HEK293T (cell line): ENCODE results near the gene COG4.

Source experiments
- CTCF ChIA-PET: fragments of 350-600 bp; formaldehyde crosslinking; extraction: SDS; loops from one replicate; lab custom pipeline; 2021; ENCODE audit warnings: antibody characterized with exemption, inconsistent platforms; lab: Yijun Ruan, JAX
- POLR2A ChIA-PET: fragments of 350-600 bp; formaldehyde crosslinking; extraction: SDS; loops from one replicate; lab custom pipeline; 2020; ENCODE audit warnings: antibody characterized with exemption, inconsistent platforms; lab: Yijun Ruan, JAX
- DNase-seq: peaks from one replicate; pipeline ENCODE4 v3.0.0; 2012; ENCODE audit warnings: mixed read lengths; ENCODE audit errors: extremely low spot score
- ARNT ChIP-seq: fragments of 450-650 bp; IDR thresholded peaks from 2 replicates; pipeline ENCODE4 v1.6.1; 2017; ENCODE audit warnings: mild to moderate bottlenecking
- BHLHE40 ChIP-seq: fragments of 450-650 bp; IDR thresholded peaks from 2 replicates; pipeline ENCODE4 v1.6.1; 2016; ENCODE audit warnings: mild to moderate bottlenecking, moderate library complexity, borderline replicate concordance
- CTBP1 ChIP-seq: fragments of 450-650 bp; IDR thresholded peaks from 2 replicates; pipeline ENCODE4 v1.6.1; 2016; ENCODE audit warnings: borderline replicate concordance
- ELF4 ChIP-seq: fragments of 450-650 bp; IDR thresholded peaks from 2 replicates; pipeline ENCODE4 v1.6.1; 2017; ENCODE audit warnings: antibody characterized with exemption
- FOXA1 ChIP-seq: fragments of 450-650 bp; IDR thresholded peaks from 2 replicates; pipeline ENCODE4 v1.6.1; 2016; ENCODE audit warnings: mild to moderate bottlenecking
- FOXK2 ChIP-seq: fragments of 450-650 bp; IDR thresholded peaks from 2 replicates; pipeline ENCODE4 v1.6.1; 2016; ENCODE audit warnings: mild to moderate bottlenecking
- FOXM1 ChIP-seq: fragments of 450-650 bp; IDR thresholded peaks from 2 replicates; pipeline ENCODE4 v1.6.1; 2017; ENCODE audit warnings: mild to moderate bottlenecking, borderline replicate concordance
- HDGF ChIP-seq: fragments of 450-650 bp; IDR thresholded peaks from 2 replicates; pipeline ENCODE4 v1.6.1; 2017; ENCODE audit warnings: antibody characterized with exemption, borderline replicate concordance
- L3MBTL2 ChIP-seq: fragments of 450-650 bp; conservative IDR thresholded peaks from 2 replicates; pipeline ENCODE4 v1.6.1; 2016; ENCODE audit warnings: mild to moderate bottlenecking
- LEF1 ChIP-seq: fragments of 450-650 bp; IDR thresholded peaks from 2 replicates; pipeline ENCODE4 v1.6.1; 2017; ENCODE audit warnings: mild to moderate bottlenecking, borderline replicate concordance
- NFRKB ChIP-seq: fragments of 450-650 bp; IDR thresholded peaks from 2 replicates; pipeline ENCODE4 v1.6.1; 2016; ENCODE audit warnings: mild to moderate bottlenecking, moderate library complexity
- PKNOX1 ChIP-seq: fragments of 450-650 bp; IDR thresholded peaks from 2 replicates; pipeline ENCODE4 v1.6.1; 2016
- SP1 ChIP-seq: fragments of 450-650 bp; IDR thresholded peaks from 2 replicates; pipeline ENCODE4 v1.6.1; 2017
- SUZ12 ChIP-seq: fragments of 450-650 bp; IDR thresholded peaks from 2 replicates; pipeline ENCODE4 v1.6.1; 2016; ENCODE audit warnings: mild to moderate bottlenecking
- TARDBP ChIP-seq: fragments of 450-650 bp; IDR thresholded peaks from 2 replicates; pipeline ENCODE4 v1.6.1; 2016
- ZNF384 ChIP-seq: fragments of 450-650 bp; IDR thresholded peaks from 2 replicates; pipeline ENCODE4 v1.6.1; 2016

COG4 gene

GRCh38 chr16:70523076-70523742 is at the start of gene COG4:
TSS of gene COG4 (minus strand) at chr16:70523554. CDS start at chr16:70523543, 11 bp downstream.
- ChIA-PET CTCF (no interaction called here), POLR2A (interaction anchor here (0.8 to 1.5 kb wide), 4 partner anchors 9 to 142 kb away, joined by 4 to 6 read pairs (median 6); partner anchors contain the start of gene ST3GAL2)
- peak; percentile 86 for DNase-seq
- TF ChIP-seq FOXM1 (peak; percentile 64; the same call in 1 of the 2 replicates), ZNF384 (peak; percentile 98), ELF4 (peak; percentile 73; the same call in 1 of the 2 replicates), PKNOX1 (no peak)

GRCh38 chr16:70572926-70573270 is 49.5 kb upstream of the COG4 start:
- no peak for DNase-seq
- CTCF ChIA-PET = interaction anchor here (1.1 kb wide), 1 partner anchor 80 kb away, joined by 3 read pairs; no protein-coding TSS in a partner anchor

GRCh38 chr16:70572050-70572925 is 48.9 kb upstream of the COG4 start:
- TF ChIP-seq L3MBTL2 = no peak
- TF ChIP-seq FOXA1 = no peak
- no peak for TF ChIP-seq ARNT
- no peak for TF ChIP-seq SP1
- TF ChIP-seq NFRKB = no peak
- TF ChIP-seq TARDBP = no peak
- no peak for TF ChIP-seq HDGF
- no peak for TF ChIP-seq FOXK2
- TF ChIP-seq LEF1 = no peak
- no peak for TF ChIP-seq FOXM1
- no peak for TF ChIP-seq SUZ12
- no peak for TF ChIP-seq BHLHE40
- TF ChIP-seq ZNF384 = no peak
- no peak for TF ChIP-seq PKNOX1
- TF ChIP-seq CTBP1 = no peak
- no peak for TF ChIP-seq ELF4
- DNase-seq = no peak
- POLR2A ChIA-PET = no interaction called here
- CTCF ChIA-PET = interaction anchor here (1.1 kb wide), 1 partner anchor 81 kb away, joined by 3 read pairs; no protein-coding TSS in a partner anchor

More at GRCh38 chr16:70572926-70573270, 49.5 kb upstream of the COG4 start:
- POLR2A ChIA-PET = no interaction called here
- TF ChIP-seq BHLHE40 (no peak), NFRKB (no peak), FOXA1 (no peak), TARDBP (no peak), FOXM1 (no peak), ARNT (no peak), PKNOX1 (no peak), SUZ12 (no peak), LEF1 (no peak), SP1 (no peak), FOXK2 (no peak), ZNF384 (no peak), L3MBTL2 (no peak), HDGF (no peak), CTBP1 (no peak), ELF4 (no peak)

GRCh38 chr16:70571623-70572022 is 48.3 kb upstream of the COG4 start:
- TF ChIP-seq BHLHE40 (no peak), SUZ12 (no peak), SP1 (no peak), CTBP1 (no peak), LEF1 (no peak), TARDBP (no peak), ZNF384 (no peak), FOXA1 (no peak), FOXK2 (no peak), PKNOX1 (no peak)
- POLR2A ChIA-PET = no interaction called here

GRCh38 chr16:70570967-70571570 is 47.7 kb upstream of the COG4 start:
- no peak for DNase-seq
- ChIA-PET CTCF (no interaction called here), POLR2A (no interaction called here)
- TF ChIP-seq SUZ12 (no peak), NFRKB (no peak), LEF1 (no peak), L3MBTL2 (no peak), ELF4 (no peak), PKNOX1 (no peak), FOXK2 (no peak), FOXM1 (no peak), ZNF384 (no peak), HDGF (no peak), ARNT (no peak), SP1 (no peak), BHLHE40 (no peak)

More at GRCh38 chr16:70571623-70572022, 48.3 kb upstream of the COG4 start:
- no peak for DNase-seq
- CTCF ChIA-PET = no interaction called here
